Stomach (tissue), 4 donors: ENCODE measurements around the gene ZZZ3.

Experiments used
- POLR2AphosphoS5 ChIP-seq, 3 donors: sonication (generic); formaldehyde crosslinking; IDR thresholded peaks; one replicate each; pipeline ENCODE4 v1.6.1; 2016; ENCODE audit warnings: antibody characterized with exemption in 3 of 3
- TF ChIP-seq, protein P1 (sequence below), 7 experiments: fragments of 450-650 bp in 4 of 7; fragments of 200-600 bp in 3 of 7; sonication (generic) in 3 of 7; IDR thresholded peaks; one replicate each; pipeline ENCODE4 v1.5.1; 2016 to 2019; ENCODE audit warnings: antibody characterized with exemption in 7 of 7, control low read depth in 2 of 7, mild to moderate bottlenecking in 1 of 7

DNA sequence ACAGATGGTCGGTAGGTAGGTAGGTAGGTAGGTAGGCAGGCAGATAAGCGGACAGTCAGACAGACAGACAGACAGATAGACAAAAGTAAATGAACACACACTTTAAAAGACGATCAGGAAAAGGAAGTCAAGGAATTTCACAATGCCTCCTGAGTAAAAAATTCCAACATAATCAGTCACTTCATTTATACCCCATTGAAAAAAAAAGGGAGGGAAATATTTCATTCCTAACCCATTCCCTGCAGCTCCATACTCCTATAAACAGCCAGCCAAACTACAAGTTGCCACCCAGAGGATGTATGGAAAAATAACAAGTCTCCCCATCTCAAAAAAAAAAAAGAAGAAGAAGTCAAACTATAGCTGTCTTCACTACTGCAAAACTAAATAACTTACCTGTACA lies 43.4 kb downstream of the ZZZ3 start:
- TF ChIP-seq, protein P1, sequence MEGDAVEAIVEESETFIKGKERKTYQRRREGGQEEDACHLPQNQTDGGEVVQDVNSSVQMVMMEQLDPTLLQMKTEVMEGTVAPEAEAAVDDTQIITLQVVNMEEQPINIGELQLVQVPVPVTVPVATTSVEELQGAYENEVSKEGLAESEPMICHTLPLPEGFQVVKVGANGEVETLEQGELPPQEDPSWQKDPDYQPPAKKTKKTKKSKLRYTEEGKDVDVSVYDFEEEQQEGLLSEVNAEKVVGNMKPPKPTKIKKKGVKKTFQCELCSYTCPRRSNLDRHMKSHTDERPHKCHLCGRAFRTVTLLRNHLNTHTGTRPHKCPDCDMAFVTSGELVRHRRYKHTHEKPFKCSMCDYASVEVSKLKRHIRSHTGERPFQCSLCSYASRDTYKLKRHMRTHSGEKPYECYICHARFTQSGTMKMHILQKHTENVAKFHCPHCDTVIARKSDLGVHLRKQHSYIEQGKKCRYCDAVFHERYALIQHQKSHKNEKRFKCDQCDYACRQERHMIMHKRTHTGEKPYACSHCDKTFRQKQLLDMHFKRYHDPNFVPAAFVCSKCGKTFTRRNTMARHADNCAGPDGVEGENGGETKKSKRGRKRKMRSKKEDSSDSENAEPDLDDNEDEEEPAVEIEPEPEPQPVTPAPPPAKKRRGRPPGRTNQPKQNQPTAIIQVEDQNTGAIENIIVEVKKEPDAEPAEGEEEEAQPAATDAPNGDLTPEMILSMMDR (IDR thresholded peaks at IDR 0.05), result no peak
- TF ChIP-seq POLR2AphosphoS5 (IDR thresholded peaks at IDR 0.05), result no peak
